ENCODE data around the gene SETBP1.

SETBP1 gene

GRCh38 chr18:44655435-44655834 is 25.3 kb upstream of the SETBP1 start:
- Histone ChIP-seq H3K9me2 (replicated peaks; ENCODE audit: control insufficient read depth, low read length) (no peaks in the 10 kb centered on the region), H3K27ac (ENCODE audit: low read depth, low read length) (no peak overlapping the region), H3K4me1 (ENCODE audit: control insufficient read depth, low read length) (no peaks in the 10 kb centered on the region), H4K20me1 (ENCODE audit: control insufficient read depth, insufficient read depth, low read depth, low read length) (no peaks in the 10 kb centered on the region), H3K9me3 (ENCODE audit: control insufficient read depth, insufficient read depth, low read length) (no peaks in the 10 kb centered on the region), H3K27me3 (ENCODE audit: control insufficient read depth, low read length) (0 out of 2 replicates have a peak, but pooled peaks cover 2% of the 10 kb centered on the region), H3K79me2 (ENCODE audit: control insufficient read depth, low read length) (no peaks in the 10 kb centered on the region), H3K4me2 (ENCODE audit: low read length) (no peak overlapping the region), H3F3A (ENCODE audit: control insufficient read depth, insufficient read depth) (no peaks in the 10 kb centered on the region), H3K36me3 (ENCODE audit: control insufficient read depth, low read length) (no peaks in the 10 kb centered on the region), H3K4me3 (ENCODE audit: low read length) (no peak overlapping the region)
- TF ChIP-seq EZH2phosphoT487 (IDR thresholded peaks at IDR 0.05; ENCODE audit: borderline replicate concordance, low read length) (no peak), CTCF (IDR thresholded peaks at IDR 0.05; ENCODE audit: low read depth, low read length, poor library complexity, severe bottlenecking) (no peak)

GRCh38 chr18:44659771-44660170 is 20.9 kb upstream of the SETBP1 start:
- H3K27ac ChIP-seq (ENCODE audit: low read depth, low read length): no peak overlapping the region
- H3F3A ChIP-seq (ENCODE audit: control insufficient read depth, insufficient read depth): no peaks in the 10 kb centered on the region
- 0 out of 2 replicates have a peak, but pooled peaks cover 5% of the 10 kb centered on the region for H3K27me3 ChIP-seq (ENCODE audit: control insufficient read depth, low read length)

GRCh38 chr18:44668270-44668975 is 12.3 kb upstream of the SETBP1 start:
- Histone ChIP-seq H3K9me2 (replicated peaks; ENCODE audit: control insufficient read depth, low read length) (no peaks in the 10 kb centered on the region), H3K27ac (ENCODE audit: low read depth, low read length) (no peak overlapping the region), H3K27me3 (ENCODE audit: control insufficient read depth, low read length) (no peaks in the 10 kb centered on the region), H3K4me3 (ENCODE audit: low read length) (no peak overlapping the region), H3K4me2 (ENCODE audit: low read length) (no peak overlapping the region), H3K4me1 (ENCODE audit: control insufficient read depth, low read length) (no peaks in the 10 kb centered on the region), H3K79me2 (ENCODE audit: control insufficient read depth, low read length) (no peaks in the 10 kb centered on the region), H3K36me3 (ENCODE audit: control insufficient read depth, low read length) (no peaks in the 10 kb centered on the region), H4K20me1 (ENCODE audit: control insufficient read depth, insufficient read depth, low read depth, low read length) (no peaks in the 10 kb centered on the region), H3F3A (ENCODE audit: control insufficient read depth, insufficient read depth) (no peaks in the 10 kb centered on the region), H3K9me3 (ENCODE audit: control insufficient read depth, insufficient read depth, low read length) (no peaks in the 10 kb centered on the region)
- no peak for TF ChIP-seq EZH2phosphoT487 (IDR thresholded peaks at IDR 0.05; ENCODE audit: borderline replicate concordance, low read length)

More at GRCh38 chr18:44659771-44660170, 20.9 kb upstream of the SETBP1 start:
- TF ChIP-seq EZH2phosphoT487 (IDR thresholded peaks at IDR 0.05; ENCODE audit: borderline replicate concordance, low read length): no peak
- TF ChIP-seq CTCF (IDR thresholded peaks at IDR 0.05; ENCODE audit: low read depth, low read length, poor library complexity, severe bottlenecking): no peak
- H3K4me1 ChIP-seq (ENCODE audit: control insufficient read depth, low read length): no peaks in the 10 kb centered on the region
- H4K20me1 ChIP-seq (ENCODE audit: control insufficient read depth, insufficient read depth, low read depth, low read length): no peaks in the 10 kb centered on the region
- H3K4me3 ChIP-seq (ENCODE audit: low read length): no peak overlapping the region
- no peak overlapping the region for H3K4me2 ChIP-seq (ENCODE audit: low read length)
- H3K9me2 ChIP-seq (replicated peaks; ENCODE audit: control insufficient read depth, low read length): no peaks in the 10 kb centered on the region
- no peaks in the 10 kb centered on the region for H3K79me2 ChIP-seq (ENCODE audit: control insufficient read depth, low read length)
- no peaks in the 10 kb centered on the region for H3K36me3 ChIP-seq (ENCODE audit: control insufficient read depth, low read length)
- H3K9me3 ChIP-seq (ENCODE audit: control insufficient read depth, insufficient read depth, low read length): no peaks in the 10 kb centered on the region

- no peaks in the 10 kb centered on the region for H3K9me2 ChIP-seq (replicated peaks; ENCODE audit: control insufficient read depth, low read length)
- TF ChIP-seq CTCF (IDR thresholded peaks at IDR 0.05; ENCODE audit: low read depth, low read length, poor library complexity, severe bottlenecking) (no peak), EZH2phosphoT487 (IDR thresholded peaks at IDR 0.05; ENCODE audit: borderline replicate concordance, low read length) (no peak)
- no peaks in the 10 kb centered on the region for H3K36me3 ChIP-seq (ENCODE audit: control insufficient read depth, low read length)
- no peaks in the 10 kb centered on the region for H3K27me3 ChIP-seq (ENCODE audit: control insufficient read depth, low read length)
- H3K4me3 ChIP-seq (ENCODE audit: low read length): no peak overlapping the region
- no peaks in the 10 kb centered on the region for H3K4me1 ChIP-seq (ENCODE audit: control insufficient read depth, low read length)
- no peaks in the 10 kb centered on the region for H3F3A ChIP-seq (ENCODE audit: control insufficient read depth, insufficient read depth)
- H3K27ac ChIP-seq (ENCODE audit: low read depth, low read length): no peak overlapping the region
- no peaks in the 10 kb centered on the region for H3K9me3 ChIP-seq (ENCODE audit: control insufficient read depth, insufficient read depth, low read length)
- no peaks in the 10 kb centered on the region for H3K79me2 ChIP-seq (ENCODE audit: control insufficient read depth, low read length)
- H4K20me1 ChIP-seq (ENCODE audit: control insufficient read depth, insufficient read depth, low read depth, low read length): no peaks in the 10 kb centered on the region
- H3K4me2 ChIP-seq (ENCODE audit: low read length): no peak overlapping the region
These were observed 8.8 kb upstream of the SETBP1 start for GRCh38 chr18:44671914-44672313.
